ENCODE results near the gene HNF1A. TPM values are rescaled to one million over a fixed set of nuclear protein-coding genes. Genes with fewer than 3 reads are reported as not detected.
A peak's percentile ranks its signal among the peaks of the same experiment; 100 is the strongest.

The HNF1A gene
- total RNA-seq, 6 experiments from 2014 or later: 9.8 to 20.5 (median 19.0) TPM

DNA sequence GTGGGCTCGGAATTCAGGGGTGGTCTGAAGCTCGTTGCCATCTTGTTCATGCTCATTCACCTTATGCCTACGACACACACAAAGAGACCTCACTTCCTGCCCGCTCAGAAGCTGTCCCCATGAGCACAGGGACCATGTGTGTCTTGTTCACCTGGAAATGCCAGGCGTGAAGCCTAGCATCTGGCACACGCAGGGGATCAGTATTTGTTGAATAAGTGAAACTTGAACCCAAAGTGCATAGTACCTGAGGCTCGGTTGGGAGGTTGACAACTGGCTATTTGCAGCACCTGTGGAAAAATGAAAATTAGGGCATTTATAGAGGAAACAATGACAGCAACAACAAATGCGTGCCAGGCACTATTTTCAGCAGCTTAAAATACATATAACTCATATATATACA, 32.5 kb downstream of the HNF1A start:
- Histone ChIP-seq H3K4me1 (peaks cover 0 to 10% (median 2%) of the 10 kb centered on the region in 4 donors), H3K27me3 (no peaks in the 10 kb centered on the region), H3K36me3 (peaks cover 0 to 6% (median 0%) of the 10 kb centered on the region in 4 donors), H3K27ac (no peak overlapping the region), H3K4me3 (no peak overlapping the region), H3K9me3 (no peaks in the 10 kb centered on the region)
- WGBS (ENCODE audit: insufficient coverage, low coverage, low lambda C conversion rate, missing lambda C conversion rate): 35% methylated on average over 6 of the region's 8 CpGs
- no peak for DNase-seq
- TF ChIP-seq POLR2A (IDR thresholded peaks at IDR 0.05): no peak
- TF ChIP-seq CTCF (IDR thresholded peaks at IDR 0.05): no peak
- intact Hi-C loops (cut with DNase I): no loop called here
- ATAC-seq: peak in 1 of 4 donors; percentile 45

GRCh38 chr12:121011820-121012219, 33.5 kb downstream of the HNF1A start:
- no peak overlapping the region for H3K27ac ChIP-seq
- intact Hi-C loops (cut with DNase I): no loop called here
- no peak for TF ChIP-seq POLR2A (IDR thresholded peaks at IDR 0.05)
- no peak for TF ChIP-seq CTCF (IDR thresholded peaks at IDR 0.05)

GRCh38 chr12:121013715-121014114, 35.4 kb downstream of the HNF1A start:
- Histone ChIP-seq H3K27ac (no peak overlapping the region), H3K4me3 (no peak overlapping the region), H3K27me3 (no peaks in the 10 kb centered on the region), H3K36me3 (peaks cover 0 to 6% (median 0%) of the 10 kb centered on the region in 4 donors), H3K9me3 (no peaks in the 10 kb centered on the region), H3K4me1 (peaks cover 0 to 11% (median 2%) of the 10 kb centered on the region in 4 donors)
- TF ChIP-seq POLR2A (IDR thresholded peaks at IDR 0.05) (no peak), CTCF (IDR thresholded peaks at IDR 0.05) (peak in 2 of 4 donors; percentile 17 to 18)
- intact Hi-C loops (cut with DNase I): no loop called here
- ATAC-seq (no peak), DNase-seq (no peak)
- 71% methylated on average over 3 of the region's 3 CpGs for WGBS (ENCODE audit: insufficient coverage, low coverage, low lambda C conversion rate, missing lambda C conversion rate)

More at GRCh38 chr12:121011820-121012219, 33.5 kb downstream of the HNF1A start:
- ATAC-seq (no peak), DNase-seq (no peak)
- no peaks in the 10 kb centered on the region for H3K9me3 ChIP-seq
- no peak overlapping the region for H3K4me3 ChIP-seq
- WGBS (ENCODE audit: insufficient coverage, low coverage, low lambda C conversion rate, missing lambda C conversion rate): 68% methylated on average over 6 of the region's 6 CpGs
- H3K4me1 ChIP-seq: peaks cover 0 to 11% (median 2%) of the 10 kb centered on the region in 4 donors
- H3K27me3 ChIP-seq: no peaks in the 10 kb centered on the region
- H3K36me3 ChIP-seq: peaks cover 0 to 6% (median 0%) of the 10 kb centered on the region in 4 donors

GRCh38 chr12:121015825-121016766, 37.8 kb downstream of the HNF1A start, which contains the start of gene C12orf43:
TSS of gene C12orf43 (minus strand) at chr12:121016487. CDS start at chr12:121016474, 13 bp downstream.
- DNase-seq (peak; percentile 87 to 93 (median 93)), ATAC-seq (peak; percentile 96 to 98 (median 96))
- TF ChIP-seq CTCF (IDR thresholded peaks at IDR 0.05) (no peak), POLR2A (IDR thresholded peaks at IDR 0.05) (peak; percentile 57)
- WGBS (ENCODE audit: insufficient coverage, low coverage, low lambda C conversion rate, missing lambda C conversion rate): under 1% methylated on average over 25 of the region's 34 CpGs
- H3K36me3 ChIP-seq: no peaks in the 10 kb centered on the region
- H3K4me1 ChIP-seq: peaks cover 0 to 8% (median 2%) of the 10 kb centered on the region in 4 donors
- no peaks in the 10 kb centered on the region for H3K9me3 ChIP-seq
- no peaks in the 10 kb centered on the region for H3K27me3 ChIP-seq
- H3K4me3 ChIP-seq: peak within 1 kb of the TSS; percentile 83 to 93 (median 86)
- intact Hi-C loops (cut with DNase I): no loop called here
- H3K27ac ChIP-seq: peak within 1 kb of the TSS; percentile 42 to 47 (median 45)

Measured in right lobe of liver (tissue), 6 donors.